Measurements from ENCODE around the gene RASGRP2.

GRCh38 chr11:64720640-64721358 is 23.1 kb downstream of the RASGRP2 start:
- TF ChIP-seq, protein P1, sequence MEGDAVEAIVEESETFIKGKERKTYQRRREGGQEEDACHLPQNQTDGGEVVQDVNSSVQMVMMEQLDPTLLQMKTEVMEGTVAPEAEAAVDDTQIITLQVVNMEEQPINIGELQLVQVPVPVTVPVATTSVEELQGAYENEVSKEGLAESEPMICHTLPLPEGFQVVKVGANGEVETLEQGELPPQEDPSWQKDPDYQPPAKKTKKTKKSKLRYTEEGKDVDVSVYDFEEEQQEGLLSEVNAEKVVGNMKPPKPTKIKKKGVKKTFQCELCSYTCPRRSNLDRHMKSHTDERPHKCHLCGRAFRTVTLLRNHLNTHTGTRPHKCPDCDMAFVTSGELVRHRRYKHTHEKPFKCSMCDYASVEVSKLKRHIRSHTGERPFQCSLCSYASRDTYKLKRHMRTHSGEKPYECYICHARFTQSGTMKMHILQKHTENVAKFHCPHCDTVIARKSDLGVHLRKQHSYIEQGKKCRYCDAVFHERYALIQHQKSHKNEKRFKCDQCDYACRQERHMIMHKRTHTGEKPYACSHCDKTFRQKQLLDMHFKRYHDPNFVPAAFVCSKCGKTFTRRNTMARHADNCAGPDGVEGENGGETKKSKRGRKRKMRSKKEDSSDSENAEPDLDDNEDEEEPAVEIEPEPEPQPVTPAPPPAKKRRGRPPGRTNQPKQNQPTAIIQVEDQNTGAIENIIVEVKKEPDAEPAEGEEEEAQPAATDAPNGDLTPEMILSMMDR (IDR thresholded peaks at IDR 0.05; ENCODE audit: extremely low read depth in 1 of 2, insufficient read depth in 1 of 2, low read depth in 1 of 2, low read length in 2 of 2) = no peak
- TF ChIP-seq, protein P2, sequence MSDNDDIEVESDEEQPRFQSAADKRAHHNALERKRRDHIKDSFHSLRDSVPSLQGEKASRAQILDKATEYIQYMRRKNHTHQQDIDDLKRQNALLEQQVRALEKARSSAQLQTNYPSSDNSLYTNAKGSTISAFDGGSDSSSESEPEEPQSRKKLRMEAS (IDR thresholded peaks at IDR 0.05; ENCODE audit: insufficient read depth, insufficient read length) = no peak
- TF ChIP-seq EZH2 (IDR thresholded peaks at IDR 0.05; ENCODE audit: borderline replicate concordance, low read depth, low read length, severe bottlenecking) (no peak), POLR2A (IDR thresholded peaks at IDR 0.05; ENCODE audit: low read depth, low read length) (no peak), FOS (IDR thresholded peaks at IDR 0.05; ENCODE audit: borderline replicate concordance, insufficient read depth, low read length) (no peak)
